ENCODE results near the gene BTG2. TPM values are rescaled to one million over a fixed set of nuclear protein-coding genes. Genes with fewer than 3 reads are reported as not detected.

BTG2 gene
- total RNA-seq, 1 experiment from 2014 or later, result 2.9 TPM

DNA sequence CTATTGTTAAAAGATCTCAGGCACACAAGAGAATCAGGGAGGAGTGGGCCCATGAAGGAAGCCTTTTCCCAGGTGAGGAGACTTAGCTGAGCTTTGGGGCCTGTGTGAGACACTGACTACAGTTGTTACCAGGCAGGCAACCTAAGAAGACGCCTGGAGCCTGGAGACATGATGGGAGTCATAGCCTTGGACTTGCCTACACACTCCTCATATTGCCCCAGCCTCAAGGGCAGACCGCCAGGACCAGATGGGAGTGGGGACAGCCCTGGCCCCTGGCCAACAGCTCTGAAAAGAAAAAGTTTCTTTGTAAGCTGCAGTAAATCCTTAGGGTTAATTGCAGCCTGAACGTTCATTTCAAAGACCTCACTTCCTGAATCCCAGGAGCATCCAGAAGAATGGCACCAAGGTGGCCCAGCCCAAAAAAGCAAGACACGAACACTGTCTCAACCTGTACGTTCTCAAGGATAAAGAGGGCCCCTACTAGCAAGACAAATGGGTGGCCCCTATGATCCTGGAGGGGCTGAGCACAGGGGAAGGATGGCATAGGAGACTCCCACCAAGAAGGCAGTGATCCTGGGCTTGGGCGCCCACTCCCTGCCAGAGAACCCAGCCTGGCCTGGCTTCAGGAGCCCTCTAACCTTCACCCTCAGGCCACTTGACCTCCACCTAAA, 33.2 kb upstream of the BTG2 start:
- no CpG with 5 or more reads among the region's 6 CpGs for WGBS (ENCODE audit: extremely low coverage, insufficient read length, low lambda C conversion rate)
- no peak overlapping the region for H2AFZ ChIP-seq (ENCODE audit: low read length)
- H3K27me3 Mint-ChIP-seq (ENCODE audit: low read depth), result peaks cover 60% of the 10 kb centered on the region

More for the DNA sequence above, 33.2 kb upstream of the BTG2 start:
- peaks cover 8 to 24% of the 10 kb centered on the region in 2 experiments for H3K4me1 Mint-ChIP-seq
- Histone ChIP-seq H2BK120ac (ENCODE audit: low read depth, low read length, poor library complexity, severe bottlenecking) (no peak overlapping the region), H2BK12ac (ENCODE audit: insufficient read length, low read depth, low read length) (no peak overlapping the region), H3K56ac (ENCODE audit: insufficient read length, low read depth, low read length) (no peak overlapping the region), H3K4ac (ENCODE audit: low read depth, low read length) (no peak overlapping the region), H3K4me2 (ENCODE audit: insufficient read depth, insufficient read length, low read length) (no peak overlapping the region), H2BK5ac (ENCODE audit: insufficient read length, low read length) (no peak overlapping the region), H3K79me2 (ENCODE audit: insufficient read depth, low read length) (no peaks in the 10 kb centered on the region), H3K79me1 (ENCODE audit: insufficient read depth, low read depth, low read length, poor library complexity, severe bottlenecking) (no peaks in the 10 kb centered on the region), H3T11ph (ENCODE audit: low read length) (no peak overlapping the region), H4K8ac (replicated peaks; ENCODE audit: insufficient read length, low read depth, low read length) (no peak overlapping the region), H3K27me3 (ENCODE audit: insufficient read depth, low read length) (peaks cover 2% of the 10 kb centered on the region; the same call in 1 of the 2 replicates), H3K18ac (ENCODE audit: insufficient read length, low read depth, low read length) (no peak overlapping the region), H2BK20ac (ENCODE audit: low read depth, low read length, poor library complexity, severe bottlenecking) (no peak overlapping the region), H3K9me3 (ENCODE audit: control insufficient read depth, low read depth, low read length) (no peaks in the 10 kb centered on the region), H4K91ac (ENCODE audit: insufficient read length, low read depth, low read length) (no peak overlapping the region), H4K5ac (ENCODE audit: insufficient read length, low read depth, low read length) (no peak overlapping the region), H2AK5ac (ENCODE audit: insufficient read length, low read length) (no peak overlapping the region), H4K20me1 (ENCODE audit: control insufficient read depth, insufficient read depth, insufficient read length) (no peaks in the 10 kb centered on the region), H3K27ac (ENCODE audit: insufficient read length, low read depth, low read length) (no peak overlapping the region), H2BK15ac (ENCODE audit: low read depth, low read length) (no peak overlapping the region), H3K4me1 (ENCODE audit: insufficient read depth, low read length) (no peaks in the 10 kb centered on the region), H3K14ac (ENCODE audit: insufficient read depth, low read length) (no peak overlapping the region), H3K9ac (ENCODE audit: extremely low read depth, insufficient read length, low read length) (no peak overlapping the region), H3K23me2 (ENCODE audit: insufficient read length, low read depth, low read length, poor library complexity, severe bottlenecking) (peaks cover 10% of the 10 kb centered on the region), H3K23ac (ENCODE audit: insufficient read length, low read depth, low read length) (no peak overlapping the region)
- peak; percentile 28 for DNase-seq
- TF ChIP-seq, protein P1, sequence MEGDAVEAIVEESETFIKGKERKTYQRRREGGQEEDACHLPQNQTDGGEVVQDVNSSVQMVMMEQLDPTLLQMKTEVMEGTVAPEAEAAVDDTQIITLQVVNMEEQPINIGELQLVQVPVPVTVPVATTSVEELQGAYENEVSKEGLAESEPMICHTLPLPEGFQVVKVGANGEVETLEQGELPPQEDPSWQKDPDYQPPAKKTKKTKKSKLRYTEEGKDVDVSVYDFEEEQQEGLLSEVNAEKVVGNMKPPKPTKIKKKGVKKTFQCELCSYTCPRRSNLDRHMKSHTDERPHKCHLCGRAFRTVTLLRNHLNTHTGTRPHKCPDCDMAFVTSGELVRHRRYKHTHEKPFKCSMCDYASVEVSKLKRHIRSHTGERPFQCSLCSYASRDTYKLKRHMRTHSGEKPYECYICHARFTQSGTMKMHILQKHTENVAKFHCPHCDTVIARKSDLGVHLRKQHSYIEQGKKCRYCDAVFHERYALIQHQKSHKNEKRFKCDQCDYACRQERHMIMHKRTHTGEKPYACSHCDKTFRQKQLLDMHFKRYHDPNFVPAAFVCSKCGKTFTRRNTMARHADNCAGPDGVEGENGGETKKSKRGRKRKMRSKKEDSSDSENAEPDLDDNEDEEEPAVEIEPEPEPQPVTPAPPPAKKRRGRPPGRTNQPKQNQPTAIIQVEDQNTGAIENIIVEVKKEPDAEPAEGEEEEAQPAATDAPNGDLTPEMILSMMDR (conservative IDR thresholded peaks at IDR 0.05), result no peak
- no peaks in the 10 kb centered on the region for H3K36me3 Mint-ChIP-seq (ENCODE audit: insufficient read depth in 1 of 3, low read depth in 3 of 3)
- no peaks in the 10 kb centered on the region; a peak in 2 of 5 replicates for H3K9me3 Mint-ChIP-seq
- no peak overlapping the region for H3K4me3 Mint-ChIP-seq
- no peak overlapping the region for H3K27ac Mint-ChIP-seq
